HCT116 (cell line): ENCODE measurements around the gene LGI1. TPM values are rescaled to one million over a fixed set of nuclear protein-coding genes. Genes with fewer than 3 reads are reported as not detected.

Source experiments
- ATAC-seq: fragments of 200-7000 bp; cut with Tn5 transposase; 2 replicates; pipeline ENCODE4 v1.9.1; 2020; ENCODE audit warnings: mild to moderate bottlenecking, moderate library complexity
- BruUV-seq: library from RNA; stranded (reverse); fragments of 400-500 nt; replicated peaks from 2 replicates; lab custom pipeline; 2021; lab: Mats Ljungman, UMichigan
- CTCF ChIA-PET: fragments of 300-600 bp; sonication (Branson Sonifier 250); formaldehyde crosslinking; loops from one replicate; lab custom pipeline; 2021; ENCODE audit warnings: antibody characterized with exemption; lab: Charles Lee
- POLR2A ChIA-PET: fragments of 300-600, 350-600 bp; sonication (Branson Sonifier 250); formaldehyde crosslinking; loops from one replicate; lab custom pipeline; 2021; ENCODE audit warnings: antibody characterized with exemption; lab: Charles Lee
- RAD21 ChIA-PET, 2 experiments: fragments of 300-600 bp; sonication (Branson Sonifier 250); formaldehyde crosslinking; loops; one replicate each; lab custom pipeline; 2023; ENCODE audit warnings: low total read pairs in 2 of 2; ENCODE audit not compliant: uncharacterized antibody in 2 of 2, unreplicated experiment in 2 of 2, low non-redundant PET in 1 of 2; lab: Charles Lee
- DNase-seq: peaks from one replicate; pipeline ENCODE4 v3.0.0-alpha.2; 2010; ENCODE audit warnings: low read depth, low spot score
- H2AFZ ChIP-seq: fragments of 200-600 bp; shearing (Covaris generic), sonication (generic); 2 replicates; pipeline ENCODE4 v1.6.1; 2017; ENCODE audit warnings: low read depth, mixed run types, mixed read lengths, antibody characterized with exemption, low read length; ENCODE audit not compliant: poor library complexity, severe bottlenecking
- H3K27ac ChIP-seq: 2 replicates; pipeline ENCODE4 v1.5.1; 2012; ENCODE audit warnings: low read depth, low read length
- H3K27me3 ChIP-seq: fragments of 200-600 bp; sonication (generic); 2 replicates; pipeline ENCODE4 v1.6.1; 2016; ENCODE audit warnings: mixed run types, low read length, mixed read lengths; ENCODE audit not compliant: insufficient read depth
- H3K36me3 ChIP-seq, 2 experiments: fragments of 200-500 bp in 1 of 2; fragments of 200-600 bp in 1 of 2; sonication (Bioruptor generic) in 1 of 2; sonication (generic) in 1 of 2; 2 replicates each; pipeline versions ENCODE4 v1.5.1 to v1.6.1; 2014 to 2016; ENCODE audit warnings: low read length in 2 of 2, inconsistent platforms in 1 of 2, mixed read lengths in 1 of 2, mixed run types in 1 of 2; ENCODE audit not compliant: insufficient read depth in 2 of 2, control insufficient read depth in 1 of 2
- H3K4me1 ChIP-seq, 2 experiments: fragments of 200-600 bp in 1 of 2; sonication (generic) in 1 of 2; 2 replicates each; pipeline versions ENCODE4 v1.5.1 to v1.6.1; 2012 to 2017; ENCODE audit warnings: low read length in 2 of 2, inconsistent platforms in 1 of 2, mild to moderate bottlenecking in 1 of 2, mixed read lengths in 1 of 2, mixed run types in 1 of 2, moderate library complexity in 1 of 2; ENCODE audit not compliant: insufficient read depth in 2 of 2, control insufficient read depth in 1 of 2
- H3K4me2 ChIP-seq: fragments of 200-600 bp; sonication (generic); 2 replicates; pipeline ENCODE4 v1.6.1; 2017; ENCODE audit warnings: mixed run types, low read length, mixed read lengths
- H3K4me3 ChIP-seq, 2 experiments: fragments of 200-600 bp in 1 of 2; sonication (generic) in 1 of 2; replicated peaks in 1 of 2; 2 replicates each; pipeline ENCODE4 v1.5.1; 2011 to 2016; ENCODE audit warnings: low read length in 2 of 2, control low read depth in 1 of 2, low read depth in 1 of 2, mild to moderate bottlenecking in 1 of 2, mixed read lengths in 1 of 2, mixed run types in 1 of 2
- H3K79me2 ChIP-seq: fragments of 200-600 bp; sonication (generic); 2 replicates; pipeline ENCODE4 v1.6.1; 2017; ENCODE audit warnings: mild to moderate bottlenecking, mixed run types, low read length, moderate library complexity, mixed read lengths; ENCODE audit not compliant: insufficient read depth
- H3K9ac ChIP-seq: fragments of 200-600 bp; sonication (generic); 2 replicates; pipeline ENCODE4 v1.6.1; 2016; ENCODE audit warnings: low read length, mixed read lengths
- H3K9me2 ChIP-seq: fragments of 200-600 bp; sonication (generic), shearing (Covaris generic); 2 replicates; pipeline ENCODE4 v1.6.1; 2017; ENCODE audit warnings: mixed run types, mild to moderate bottlenecking, moderate library complexity; ENCODE audit not compliant: insufficient read depth
- H3K9me3 ChIP-seq, 2 experiments: fragments of 200-500 bp in 1 of 2; fragments of 200-600 bp in 1 of 2; sonication (Bioruptor generic) in 1 of 2; sonication (generic) in 1 of 2; 2 replicates each; pipeline ENCODE4 v1.6.1; 2014 to 2017; ENCODE audit warnings: low read length in 2 of 2, mixed read lengths in 2 of 2, inconsistent platforms in 1 of 2, low read depth in 1 of 2, mild to moderate bottlenecking in 1 of 2, mixed run types in 1 of 2, moderate library complexity in 1 of 2; ENCODE audit not compliant: control insufficient read depth in 1 of 2, insufficient read depth in 1 of 2
- H4K20me1 ChIP-seq: fragments of 200-600 bp; sonication (generic), shearing (Covaris generic); 2 replicates; pipeline ENCODE4 v1.6.1; 2017; ENCODE audit warnings: mixed run types, mild to moderate bottlenecking, moderate library complexity; ENCODE audit not compliant: insufficient read depth
- CTCF ChIP-seq, 3 experiments: fragments of 200-600 bp in 1 of 3; sonication (generic) in 1 of 3; IDR thresholded peaks in 2 of 3; conservative IDR thresholded peaks in 1 of 3; 2 replicates each; pipeline ENCODE4 v1.5.1; 2012 to 2017; ENCODE audit warnings: low read depth in 2 of 3, low read length in 2 of 3, antibody characterized with exemption in 1 of 3, borderline replicate concordance in 1 of 3, control low read depth in 1 of 3, mild to moderate bottlenecking in 1 of 3, mixed read lengths in 1 of 3, mixed run types in 1 of 3, moderate library complexity in 1 of 3; ENCODE audit not compliant: insufficient read depth in 1 of 3
- EGR1 ChIP-seq: IDR thresholded peaks from 2 replicates; pipeline ENCODE4 v1.6.1; 2012; ENCODE audit warnings: low read depth
- EZH2 ChIP-seq: fragments of 200-600 bp; sonication (generic); IDR thresholded peaks from 2 replicates; pipeline ENCODE4 v1.6.1; 2017; ENCODE audit warnings: antibody characterized with exemption, mixed run types
- EZH2phosphoT487 ChIP-seq: fragments of 200-600 bp; IDR thresholded peaks from 2 replicates; pipeline ENCODE4 v1.6.1; 2018; ENCODE audit warnings: antibody characterized with exemption, borderline replicate concordance
- JUND ChIP-seq: IDR thresholded peaks from 2 replicates; pipeline ENCODE4 v1.6.1; 2012
- POLR2A ChIP-seq: IDR thresholded peaks from 2 replicates; pipeline ENCODE4 v1.7.0; 2011; ENCODE audit warnings: borderline replicate concordance; ENCODE audit not compliant: insufficient read depth, insufficient read length; ENCODE audit errors: extremely low read depth
- RAD21 ChIP-seq: IDR thresholded peaks from 2 replicates; pipeline ENCODE4 v1.6.1; 2012; ENCODE audit warnings: low read depth, mild to moderate bottlenecking
- SRF ChIP-seq: IDR thresholded peaks from 2 replicates; pipeline ENCODE4 v1.6.1; 2012; ENCODE audit warnings: low read depth
- YY1 ChIP-seq: IDR thresholded peaks from 2 replicates; pipeline ENCODE4 v1.6.1; 2011; ENCODE audit warnings: low read length, low read depth, moderate library complexity, mild to moderate bottlenecking; ENCODE audit not compliant: insufficient replicate concordance; ENCODE audit errors: extremely low read depth
- ZBTB33 ChIP-seq: IDR thresholded peaks from 2 replicates; pipeline ENCODE4 v1.6.1; 2011; ENCODE audit warnings: mild to moderate bottlenecking, low read length, moderate library complexity; ENCODE audit not compliant: insufficient replicate concordance; ENCODE audit errors: extremely low read depth
- ZFX ChIP-seq: fragments of 450-650 bp; IDR thresholded peaks from 2 replicates; pipeline ENCODE4 v1.6.1; 2017
- ZNF274 ChIP-seq: fragments of 200-500 bp; sonication (Bioruptor generic); IDR thresholded peaks from 2 replicates; pipeline ENCODE4 v1.6.1; 2014; ENCODE audit warnings: mild to moderate bottlenecking, low read depth, low read length, inconsistent platforms
- intact Hi-C: fragments of 100-400 bp; cut with micrococcal nuclease; formaldehyde crosslinking; loops from 2 replicates; pipeline ENCODE4 v1.10.0; 2022
- total RNA-seq: library from RNA; stranded (reverse); gene quantifications from one replicate; pipeline ENCODE4 v1.2.1, GENCODE V29; 2021; ENCODE audit not compliant: unreplicated experiment
- TF ChIP-seq, protein P1 (sequence below): IDR thresholded peaks from 2 replicates; pipeline ENCODE4 v1.6.1; 2012
- TF ChIP-seq, protein P2 (sequence below): IDR thresholded peaks from 2 replicates; pipeline ENCODE4 v1.6.1; 2012

LGI1 gene
- total RNA-seq, 1 experiment from 2014 or later: not detected

DNA sequence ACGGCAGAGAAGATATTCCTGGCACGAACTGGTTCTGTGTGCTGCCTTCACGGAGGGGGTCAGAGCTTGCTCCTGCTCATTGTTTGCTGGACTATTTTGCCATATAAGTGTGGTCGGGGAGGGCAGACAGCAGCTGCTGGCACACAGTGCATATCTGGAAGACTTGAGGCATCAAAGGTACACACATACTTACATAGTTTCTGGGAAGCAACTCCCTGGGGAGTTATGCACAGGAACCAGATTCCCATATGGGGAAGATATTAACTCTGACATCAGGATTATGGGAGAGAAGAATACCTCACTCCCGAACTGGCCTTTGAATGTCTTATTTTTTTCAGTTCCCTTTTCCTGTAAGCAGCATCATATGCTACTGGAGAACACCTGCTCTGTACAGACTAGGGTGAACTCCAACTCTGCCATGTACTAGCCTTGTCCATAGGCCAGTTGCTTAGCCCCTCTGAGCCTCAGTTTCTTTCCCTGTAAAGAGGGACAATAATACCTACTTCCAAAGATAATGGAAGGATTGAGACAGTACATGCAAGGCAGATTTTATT, 41.5 kb downstream of the LGI1 start:
- no peaks in the 10 kb centered on the region for H4K20me1 ChIP-seq
- POLR2A ChIA-PET: no interaction called here
- CTCF ChIA-PET: no interaction called here
- H3K36me3 ChIP-seq: no peaks in the 10 kb centered on the region
- H3K9ac ChIP-seq: no peak overlapping the region
- RAD21 ChIA-PET: no interaction called here
- no peak for DNase-seq
- peaks cover 7% of the 10 kb centered on the region; the same call in 1 of the 2 replicates for H3K27me3 ChIP-seq
- no peaks in the 10 kb centered on the region for H3K9me2 ChIP-seq
- no peak overlapping the region for H3K27ac ChIP-seq
- H2AFZ ChIP-seq: no peak overlapping the region
- TF ChIP-seq EGR1 (no peak), CTCF (IDR thresholded peaks at IDR 0.05 in 2 of 3, conservative IDR thresholded peaks at IDR 0.05 in 1 of 3; ENCODE audit: borderline replicate concordance in 1 of 3, insufficient read depth in 1 of 3, low read depth in 2 of 3, low read length in 2 of 3) (no peak), SRF (no peak), ZBTB33 (no peak), EZH2 (no peak), ZFX (no peak), ZNF274 (no peak), JUND (no peak), YY1 (no peak), RAD21 (no peak), EZH2phosphoT487 (no peak), POLR2A (no peak)
- TF ChIP-seq, protein P1, sequence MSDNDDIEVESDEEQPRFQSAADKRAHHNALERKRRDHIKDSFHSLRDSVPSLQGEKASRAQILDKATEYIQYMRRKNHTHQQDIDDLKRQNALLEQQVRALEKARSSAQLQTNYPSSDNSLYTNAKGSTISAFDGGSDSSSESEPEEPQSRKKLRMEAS: no peak
- TF ChIP-seq, protein P2, sequence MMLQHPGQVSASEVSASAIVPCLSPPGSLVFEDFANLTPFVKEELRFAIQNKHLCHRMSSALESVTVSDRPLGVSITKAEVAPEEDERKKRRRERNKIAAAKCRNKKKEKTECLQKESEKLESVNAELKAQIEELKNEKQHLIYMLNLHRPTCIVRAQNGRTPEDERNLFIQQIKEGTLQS: no peak
- no peak overlapping the region for H3K4me3 ChIP-seq
- BruUV-seq: no TSS peak
- intact Hi-C loops: no loop called here
- no peak for ATAC-seq
- H3K79me2 ChIP-seq: no peaks in the 10 kb centered on the region
- H3K4me1 ChIP-seq: no peaks in the 10 kb centered on the region
- no peaks in the 10 kb centered on the region for H3K9me3 ChIP-seq
- H3K4me2 ChIP-seq: no peak overlapping the region
